Endodermal cell (in vitro differentiated cells): Measurements from ENCODE around the gene UTP18. TPM values are rescaled to one million over a fixed set of nuclear protein-coding genes. Genes with fewer than 3 reads are reported as not detected.
"Not testable (repeated sequence)": the region's sequence is repeated elsewhere in the genome, so short reads cannot be mapped to it uniquely, and the experiment has no call there.

ENCODE experiments used
- DNase-seq: peaks from one replicate; pipeline ENCODE4 v3.0.0-alpha.2; 2017
- H3K27ac ChIP-seq: 2 replicates; pipeline ENCODE4 v1.5.1; 2013; ENCODE audit warnings: mild to moderate bottlenecking, low read depth, low read length, moderate library complexity
- H3K27me3 ChIP-seq: 2 replicates; pipeline ENCODE4 v1.6.1; 2013; ENCODE audit warnings: mild to moderate bottlenecking, low read length, moderate library complexity; ENCODE audit not compliant: insufficient read depth, control insufficient read depth, poor library complexity, severe bottlenecking
- H3K36me3 ChIP-seq: 2 replicates; pipeline ENCODE4 v1.7.0; 2013; ENCODE audit warnings: mild to moderate bottlenecking, low read length, moderate library complexity; ENCODE audit not compliant: control insufficient read depth, insufficient read depth
- H3K4me1 ChIP-seq: one replicate; pipeline ENCODE4 v1.7.0; 2013; ENCODE audit warnings: low read length; ENCODE audit not compliant: control insufficient read depth, insufficient read depth
- H3K4me3 ChIP-seq: 2 replicates; pipeline ENCODE4 v1.5.1; 2013; ENCODE audit warnings: mild to moderate bottlenecking, low read length, moderate library complexity
- H3K9ac ChIP-seq: 2 replicates; pipeline ENCODE4 v1.6.1; 2013; ENCODE audit warnings: mild to moderate bottlenecking, low read length, moderate library complexity; ENCODE audit not compliant: poor library complexity, severe bottlenecking; ENCODE audit errors: extremely low read depth
- H3K9me3 ChIP-seq: 2 replicates; pipeline ENCODE4 v1.6.1; 2013; ENCODE audit warnings: mild to moderate bottlenecking, low read length, moderate library complexity; ENCODE audit not compliant: control insufficient read depth
- H3K27ac Mint-ChIP-seq: 2 replicates; pipeline ENCODE4 v1.8.0; 2020; ENCODE audit warnings: mixed read lengths
- H3K27me3 Mint-ChIP-seq: 2 replicates; pipeline ENCODE4 v1.8.0; 2021; ENCODE audit warnings: mild to moderate bottlenecking, mixed read lengths; ENCODE audit not compliant: insufficient read depth
- H3K36me3 Mint-ChIP-seq: 2 replicates; pipeline ENCODE4 v1.8.0; 2020; ENCODE audit warnings: low read depth, mixed read lengths
- H3K4me1 Mint-ChIP-seq: 2 replicates; pipeline ENCODE4 v1.8.0; 2020; ENCODE audit warnings: mixed read lengths
- H3K4me3 Mint-ChIP-seq: 2 replicates; pipeline ENCODE4 v1.8.0; 2020; ENCODE audit warnings: mild to moderate bottlenecking, moderate library complexity, mixed read lengths
- H3K9me3 Mint-ChIP-seq: 2 replicates; pipeline ENCODE4 v1.8.0; 2020; ENCODE audit warnings: mild to moderate bottlenecking, mixed read lengths
- WGBS, 2 experiments: methylation state at CpG; one replicate each; pipeline versions ENCODE4 v1.1.5 to v1.1.7; 2013; ENCODE audit warnings: missing lambda C conversion rate in 2 of 2, mixed read lengths in 1 of 2; ENCODE audit not compliant: insufficient coverage in 1 of 2, insufficient read length in 1 of 2; 5-methylcytosine and 5-hydroxymethylcytosine counted together
- total RNA-seq, 2 donors: library from RNA; stranded (reverse); fragmentation: NEBNext Ultra II Directional in 1 of 2; extraction: Animal tissue kit (Norgen Biotek cat#: 25700) in 1 of 2; gene quantifications; 2 replicates in 1 of 2; 3 replicates in 1 of 2; pipeline ENCODE4 v1.2.1, GENCODE V29; 2021
- TF ChIP-seq, protein P1 (sequence below): fragments of 200-600 bp; sonication (generic); conservative IDR thresholded peaks from 2 replicates; pipeline ENCODE4 v1.5.0; 2021; ENCODE audit warnings: antibody characterized with exemption, mild to moderate bottlenecking

Gene UTP18
- total RNA-seq, 2 donors from 2014 or later: 52.3 to 68.7 TPM

DNA sequence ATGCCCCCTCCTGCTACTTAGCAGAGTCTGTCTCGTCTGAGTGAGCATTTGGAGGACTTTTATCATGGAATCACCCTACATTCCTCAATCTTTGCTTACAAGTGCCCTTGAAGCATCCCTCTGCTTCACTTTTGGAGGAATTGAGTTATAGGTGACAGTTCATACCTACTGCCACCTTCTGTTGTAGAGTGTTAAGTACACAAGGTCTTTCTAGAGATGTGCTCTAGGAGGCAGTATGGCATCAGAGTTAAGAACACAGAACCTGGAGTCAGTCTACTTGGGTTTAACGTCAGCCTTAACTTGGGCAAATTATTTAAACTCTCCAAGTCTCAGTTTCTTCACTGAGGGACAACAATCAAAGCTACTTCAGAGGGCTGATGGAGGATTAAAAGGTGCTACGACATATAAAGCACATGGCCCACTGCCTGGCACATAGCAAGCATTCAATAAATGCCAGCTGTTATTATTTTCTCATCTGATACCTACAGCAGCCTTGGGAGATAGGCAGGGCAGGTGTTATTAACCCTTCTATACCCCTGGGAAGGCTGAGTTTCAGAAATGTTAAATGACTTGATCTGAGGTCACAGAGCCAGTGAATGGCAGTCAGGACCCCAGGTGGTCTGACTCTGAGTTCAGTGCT lies 62.2 kb downstream of the UTP18 start:
- no peak overlapping the region for H3K4me3 Mint-ChIP-seq
- 34 to 60% methylated on average over 1 to 3 of the region's 3 CpGs for whole genome bisulfite sequencing, 2 experiments
- Histone ChIP-seq H3K4me1 (no peaks in the 10 kb centered on the region), H3K9ac (no peak overlapping the region), H3K36me3 (no peaks in the 10 kb centered on the region), H3K4me3 (no peak overlapping the region), H3K9me3 (peaks cover 22% of the 10 kb centered on the region), H3K27me3 (no peaks in the 10 kb centered on the region), H3K27ac (no peak overlapping the region)
- H3K9me3 Mint-ChIP-seq: peaks cover 25% of the 10 kb centered on the region
- H3K27me3 Mint-ChIP-seq: peaks cover 8% of the 10 kb centered on the region
- TF ChIP-seq, protein P1, sequence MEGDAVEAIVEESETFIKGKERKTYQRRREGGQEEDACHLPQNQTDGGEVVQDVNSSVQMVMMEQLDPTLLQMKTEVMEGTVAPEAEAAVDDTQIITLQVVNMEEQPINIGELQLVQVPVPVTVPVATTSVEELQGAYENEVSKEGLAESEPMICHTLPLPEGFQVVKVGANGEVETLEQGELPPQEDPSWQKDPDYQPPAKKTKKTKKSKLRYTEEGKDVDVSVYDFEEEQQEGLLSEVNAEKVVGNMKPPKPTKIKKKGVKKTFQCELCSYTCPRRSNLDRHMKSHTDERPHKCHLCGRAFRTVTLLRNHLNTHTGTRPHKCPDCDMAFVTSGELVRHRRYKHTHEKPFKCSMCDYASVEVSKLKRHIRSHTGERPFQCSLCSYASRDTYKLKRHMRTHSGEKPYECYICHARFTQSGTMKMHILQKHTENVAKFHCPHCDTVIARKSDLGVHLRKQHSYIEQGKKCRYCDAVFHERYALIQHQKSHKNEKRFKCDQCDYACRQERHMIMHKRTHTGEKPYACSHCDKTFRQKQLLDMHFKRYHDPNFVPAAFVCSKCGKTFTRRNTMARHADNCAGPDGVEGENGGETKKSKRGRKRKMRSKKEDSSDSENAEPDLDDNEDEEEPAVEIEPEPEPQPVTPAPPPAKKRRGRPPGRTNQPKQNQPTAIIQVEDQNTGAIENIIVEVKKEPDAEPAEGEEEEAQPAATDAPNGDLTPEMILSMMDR: peak; percentile 90
- peaks cover 3% of the 10 kb centered on the region for H3K36me3 Mint-ChIP-seq
- DNase-seq: peak; percentile 65
- H3K4me1 Mint-ChIP-seq: peaks cover 13% of the 10 kb centered on the region
- H3K27ac Mint-ChIP-seq: no peak overlapping the region

DNA sequence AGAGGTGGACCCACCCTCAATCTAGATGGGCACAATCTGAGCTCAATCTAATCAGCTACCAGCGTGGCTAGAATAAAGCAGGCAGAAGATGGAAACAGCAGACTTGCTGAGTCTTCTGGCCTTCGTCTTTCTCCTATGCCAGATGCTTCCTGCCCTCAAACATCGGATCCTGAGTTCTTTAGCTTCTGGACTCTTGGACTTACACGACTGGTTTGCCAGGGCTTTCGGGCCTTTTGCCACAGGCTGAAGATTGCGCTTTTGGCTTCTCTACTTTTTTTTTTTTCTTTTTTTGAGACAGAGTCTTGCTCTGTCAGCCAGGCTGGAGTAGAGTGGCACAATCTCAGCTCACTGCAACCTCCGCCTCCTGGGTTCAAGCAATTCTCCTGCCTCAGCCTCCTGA lies 65.1 kb downstream of the UTP18 start:
- TF ChIP-seq, protein P1: no peak
- no peaks in the 10 kb centered on the region for H3K36me3 ChIP-seq
- Mint-ChIP-seq H3K36me3 (no peaks in the 10 kb centered on the region), H3K4me3 (no peak overlapping the region), H3K27me3 (peaks cover 12% of the 10 kb centered on the region), H3K27ac (no peak overlapping the region), H3K9me3 (peaks cover 6% of the 10 kb centered on the region), H3K4me1 (peaks cover 2% of the 10 kb centered on the region)
- H3K27me3 ChIP-seq: no peaks in the 10 kb centered on the region
- no peak overlapping the region for H3K4me3 ChIP-seq
- DNase-seq: no peak
- H3K9me3 ChIP-seq: no peaks in the 10 kb centered on the region
- H3K4me1 ChIP-seq: no peaks in the 10 kb centered on the region
- WGBS, 2 experiments: 90 to 93% methylated on average over 6 to 7 of the region's 7 CpGs
- H3K9ac ChIP-seq: no peak overlapping the region
- no peak overlapping the region for H3K27ac ChIP-seq

DNA sequence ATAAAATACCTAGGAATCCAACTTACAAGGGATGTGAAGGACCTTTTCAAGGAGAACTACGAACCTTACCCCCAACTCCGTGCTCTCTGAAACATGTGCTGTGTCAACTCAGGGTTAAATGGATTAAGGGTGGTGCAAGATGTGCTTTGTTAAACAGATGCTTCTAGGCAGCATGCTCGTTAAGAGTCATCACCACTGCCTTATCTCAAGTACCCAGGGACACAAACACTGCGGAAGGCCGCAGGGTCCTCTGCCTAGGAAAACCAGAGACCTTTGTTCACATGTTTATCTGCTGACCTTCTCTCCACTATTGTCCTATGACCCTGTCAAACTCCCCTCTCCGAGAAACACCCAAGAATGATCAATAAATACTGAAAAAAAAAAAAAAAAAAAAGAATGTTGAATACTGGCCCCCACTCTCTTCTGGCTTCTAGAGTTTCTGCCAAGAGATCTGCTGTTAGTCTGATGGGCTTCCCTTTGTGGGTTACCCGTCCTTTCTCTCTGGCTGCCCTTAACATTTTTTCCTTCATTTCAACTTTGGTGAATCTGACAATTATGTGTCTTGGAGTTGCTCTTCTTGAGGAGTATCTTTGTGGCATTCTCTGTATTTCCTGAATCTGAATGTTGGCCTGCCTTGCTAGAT lies 70.6 kb downstream of the UTP18 start:
- H3K9me3 Mint-ChIP-seq: peaks cover 20% of the 10 kb centered on the region
- DNase-seq: peak; percentile 48
- not testable (repeated sequence) for H3K27ac ChIP-seq, H3K36me3 ChIP-seq, H3K9ac ChIP-seq, H3K4me3 ChIP-seq, H3K9me3 ChIP-seq, H3K4me3 Mint-ChIP-seq, H3K36me3 Mint-ChIP-seq, H3K4me1 ChIP-seq, H3K27me3 ChIP-seq, H3K4me1 Mint-ChIP-seq
- WGBS, 2 experiments: 20 to 65% methylated on average over 1 to 6 of the region's 7 CpGs
- H3K27me3 Mint-ChIP-seq: peaks cover 15% of the 10 kb centered on the region
- H3K27ac Mint-ChIP-seq: peak overlapping the region; percentile 52
